ENCODE data around the gene MUS81. TPM values are rescaled to one million over a fixed set of nuclear protein-coding genes. Genes with fewer than 3 reads are reported as not detected.

MUS81 gene
- total RNA-seq, 1 donor from 2014 or later, result 63.4 TPM

DNA sequence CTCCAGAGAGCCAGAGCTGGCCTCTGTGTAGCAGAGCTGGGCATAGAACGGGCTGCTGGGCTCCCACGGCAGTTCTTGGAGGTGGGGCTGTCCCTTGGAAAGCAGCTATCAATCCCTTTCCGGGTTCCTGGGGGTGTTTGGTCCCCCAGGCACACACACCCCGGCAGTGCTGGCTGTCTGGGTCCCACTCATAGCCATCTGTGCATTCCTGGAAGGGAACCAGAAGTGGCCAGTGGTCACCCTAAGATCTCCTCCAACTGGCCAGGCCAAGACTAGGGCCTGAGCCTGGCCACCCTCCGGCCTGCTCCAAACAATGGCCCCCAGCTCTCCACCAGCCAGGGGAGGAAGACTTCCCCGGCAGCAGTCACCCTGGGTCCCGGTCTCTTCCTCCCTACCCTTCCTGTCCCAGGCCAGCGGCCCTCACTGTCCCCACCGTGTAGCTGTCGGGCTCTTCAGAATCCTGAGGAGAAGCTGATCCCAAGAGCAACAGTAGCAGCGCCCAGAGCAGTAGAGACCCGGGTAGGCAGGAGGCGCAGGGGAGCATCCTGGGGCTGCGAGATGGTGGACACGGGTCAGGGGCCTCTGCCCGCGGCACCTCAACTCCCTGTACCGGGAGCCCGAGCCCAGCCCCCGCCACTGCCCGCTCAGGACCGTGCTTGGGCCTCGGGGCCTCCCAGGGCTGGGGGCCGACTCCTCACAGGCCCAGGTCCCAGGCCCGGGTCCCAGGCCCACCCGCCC, 11.7 kb downstream of the MUS81 start:
- DNase-seq (ENCODE audit: extremely low read depth, low read depth, low spot score), result no peak

DNA sequence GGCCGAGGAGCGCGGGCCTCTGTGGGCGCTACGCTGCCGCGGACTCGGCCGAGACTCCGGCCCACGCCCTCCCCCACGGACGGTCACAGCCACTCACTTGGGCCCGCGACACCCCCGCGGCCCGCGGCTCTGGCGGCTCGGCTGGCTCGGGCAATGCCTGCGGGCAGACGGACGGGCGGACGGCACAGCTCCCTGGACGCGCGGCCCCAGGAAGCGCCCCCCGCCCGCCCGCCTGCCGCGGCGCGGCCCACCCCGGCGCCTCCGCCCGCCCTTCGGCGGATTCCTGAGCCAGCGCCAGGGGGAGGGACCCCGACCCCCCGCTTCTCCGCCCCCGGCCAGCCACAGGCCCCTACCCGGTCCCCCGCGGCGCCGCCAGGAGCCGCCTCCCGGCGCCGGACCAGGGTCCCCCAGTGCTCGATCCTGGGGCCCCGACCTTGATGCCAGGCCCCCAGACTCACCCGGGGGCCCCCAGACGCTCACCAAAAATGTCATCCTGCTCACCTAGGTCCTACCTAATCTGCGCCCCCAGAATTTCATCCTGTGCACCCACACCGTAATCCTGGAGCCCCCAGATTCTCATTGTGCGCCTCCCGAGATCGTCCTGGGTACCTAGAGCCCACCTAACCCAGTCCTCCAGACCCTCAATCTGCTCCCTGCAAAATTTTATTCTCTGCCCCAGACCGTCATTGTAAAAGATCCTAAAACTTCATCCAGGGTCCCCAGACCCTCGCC, 12.5 kb downstream of the MUS81 start, which contains the start of gene EFEMP2:
TSS of gene EFEMP2 (minus strand) at position 215 of the 732 bp plus-strand sequence. CDS start 446 bp downstream, outside the sequence.
- no peak for DNase-seq (ENCODE audit: extremely low read depth, low read depth, low spot score)

DNA sequence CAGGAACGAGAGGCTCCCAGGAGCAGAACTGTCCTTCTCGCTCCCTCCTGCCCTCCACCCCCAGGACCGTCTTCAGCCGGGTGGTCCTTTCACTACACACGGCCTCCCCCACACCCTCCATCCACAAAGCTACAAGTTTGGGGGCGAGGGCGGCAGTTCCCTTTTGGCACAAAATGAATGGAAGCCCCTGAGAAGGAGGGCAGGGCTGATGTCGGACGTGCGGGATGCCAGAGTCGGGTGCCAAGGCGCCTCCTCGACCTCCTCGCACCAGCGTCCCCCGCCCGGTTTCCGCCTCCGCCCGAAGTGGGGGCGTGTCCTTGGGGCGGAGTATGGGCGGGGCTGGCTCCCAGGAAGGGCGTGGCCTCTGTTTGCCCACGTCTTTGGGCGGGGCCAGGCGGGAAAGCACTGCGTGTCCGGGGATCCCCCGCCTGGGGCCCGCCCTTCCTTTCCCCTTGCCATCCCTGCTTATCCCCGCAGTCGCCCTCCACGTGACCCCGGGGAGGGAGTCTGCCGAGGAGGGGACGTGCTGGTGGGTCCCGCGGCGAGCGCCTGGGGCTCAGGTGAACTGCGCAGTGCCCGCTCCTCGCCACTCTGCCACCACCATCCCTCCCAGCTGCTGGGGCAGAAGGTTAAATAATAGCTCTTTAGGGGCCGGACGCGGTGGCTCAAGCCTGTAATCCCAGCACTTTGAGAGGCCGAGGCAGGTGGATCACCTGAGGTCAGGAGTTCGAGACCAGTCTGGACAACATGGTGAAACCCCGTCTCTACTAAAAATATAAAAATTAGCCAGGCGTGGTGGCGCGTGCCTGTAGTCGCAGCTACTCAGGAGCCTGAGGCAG, 13.3 kb downstream of the MUS81 start:
- DNase-seq (ENCODE audit: extremely low read depth, low read depth, low spot score), result no peak

DNA sequence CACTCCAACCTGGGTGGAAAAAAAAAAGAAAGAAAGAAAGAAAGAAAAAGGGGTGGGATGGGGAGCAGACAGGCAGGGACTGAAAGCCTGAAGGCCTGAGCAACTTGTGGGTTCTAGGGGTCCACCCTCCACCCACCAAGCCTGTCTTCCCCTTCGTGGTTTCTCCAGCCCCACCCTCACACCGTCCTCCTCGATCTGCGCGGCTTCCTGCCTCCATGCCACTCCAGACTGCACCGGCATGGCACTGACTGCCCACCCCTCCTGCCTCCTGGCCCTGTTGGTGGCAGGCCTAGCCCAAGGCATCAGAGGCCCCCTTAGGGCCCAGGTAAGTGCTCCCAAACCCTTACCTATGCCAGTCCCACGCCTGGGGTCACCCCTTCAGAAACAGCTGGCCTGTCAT, 19.4 kb downstream of the MUS81 start, which contains the start of gene CTSW:
TSS of gene CTSW (plus strand) at position 221 of the 400 bp plus-strand sequence. CDS start at position 239, 18 bp downstream.
- no peak for DNase-seq (ENCODE audit: extremely low read depth, low read depth, low spot score)

GRCh38 chr11:65880027-65880426, 19.8 kb downstream of the MUS81 start:
- no peak for DNase-seq (ENCODE audit: extremely low read depth, low read depth, low spot score)

GRCh38 chr11:65880844-65881421, 20.7 kb downstream of the MUS81 start:
- DNase-seq (ENCODE audit: extremely low read depth, low read depth, low spot score), result no peak

- DNase-seq (ENCODE audit: extremely low read depth, low read depth, low spot score), result no peak
Observed at GRCh38 chr11:65882120-65883057, 22.2 kb downstream of the MUS81 start.

GRCh38 chr11:65883058-65883761, 23.0 kb downstream of the MUS81 start:
- no peak for DNase-seq (ENCODE audit: extremely low read depth, low read depth, low spot score)

- DNase-seq (ENCODE audit: extremely low read depth, low read depth, low spot score), result no peak
Observed at GRCh38 chr11:65883786-65884715, 23.8 kb downstream of the MUS81 start.

DNA sequence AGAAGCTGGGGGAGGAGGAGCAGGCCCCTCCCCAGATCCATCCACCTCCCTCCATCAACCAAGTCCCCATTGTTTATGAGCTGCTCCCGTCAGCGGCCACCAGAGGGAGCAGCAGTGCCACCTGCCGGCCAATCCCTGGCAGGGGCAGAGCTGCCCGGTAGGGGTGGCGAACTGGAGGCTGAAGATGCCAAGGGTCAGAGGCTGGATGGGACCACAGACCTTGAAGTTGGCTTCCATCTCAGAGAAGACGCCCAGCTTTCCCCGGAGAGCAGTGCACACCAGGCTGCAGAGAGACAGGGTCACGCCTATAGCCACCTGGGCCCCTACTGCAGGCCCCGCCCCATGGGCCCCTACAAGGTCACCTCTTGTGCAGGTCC, 24.5 kb downstream of the MUS81 start:
- DNase-seq (ENCODE audit: extremely low read depth, low read depth, low spot score), result no peak

GRCh38 chr11:65885231-65885630, 25.0 kb downstream of the MUS81 start:
- no peak for DNase-seq (ENCODE audit: extremely low read depth, low read depth, low spot score)

GRCh38 chr11:65885808-65886536, 25.7 kb downstream of the MUS81 start:
- DNase-seq (ENCODE audit: extremely low read depth, low read depth, low spot score), result no peak

DNA sequence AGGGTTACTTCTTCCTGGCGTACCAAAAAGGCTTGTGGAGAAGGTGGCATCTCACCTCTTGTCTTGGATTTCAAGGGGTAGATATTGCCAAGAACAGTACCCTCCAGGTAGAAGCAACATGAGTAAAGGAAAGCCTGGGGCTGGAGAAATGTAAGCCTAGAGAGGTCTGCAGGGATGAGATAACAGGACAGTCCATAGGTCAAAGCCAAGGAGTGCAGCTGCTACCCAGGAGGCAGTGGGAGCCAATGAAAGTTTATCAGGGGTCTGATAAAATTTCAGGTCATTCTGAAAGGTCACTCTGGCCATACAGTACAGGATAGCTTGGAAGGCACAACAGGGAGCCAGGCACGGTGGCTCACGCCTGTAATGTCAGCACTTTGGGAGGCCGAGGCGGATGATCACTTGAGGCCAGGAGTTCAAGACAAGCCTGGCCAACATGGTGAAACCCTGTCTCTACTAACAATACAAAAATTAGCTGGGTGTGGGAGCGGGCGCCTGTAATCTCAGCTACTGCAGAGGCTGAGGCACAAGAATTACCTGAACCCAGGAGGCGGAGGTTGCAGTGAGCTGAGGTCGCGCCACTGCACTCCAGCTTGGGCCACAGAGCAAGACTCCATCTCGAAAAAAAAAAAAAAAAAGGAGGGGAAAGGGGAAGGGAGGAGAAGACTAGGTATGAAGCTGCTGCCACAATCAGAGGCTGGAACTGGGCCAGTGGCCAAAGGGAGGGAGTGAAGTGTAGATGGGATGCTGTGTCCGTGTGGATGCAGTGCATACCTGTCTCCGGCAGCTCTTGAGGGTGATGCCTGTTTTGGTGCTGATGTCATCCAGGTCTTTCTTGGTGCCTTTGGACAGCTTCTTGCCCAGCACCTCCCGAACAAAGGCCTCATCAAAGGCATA, 26.8 kb downstream of the MUS81 start:
- DNase-seq (ENCODE audit: extremely low read depth, low read depth, low spot score), result no peak

GRCh38 chr11:65887723-65888162, 27.5 kb downstream of the MUS81 start:
- DNase-seq (ENCODE audit: extremely low read depth, low read depth, low spot score), result no peak

- no peak for DNase-seq (ENCODE audit: extremely low read depth, low read depth, low spot score)
Observed at GRCh38 chr11:65888163-65888814, 28.1 kb downstream of the MUS81 start, which contains the start of gene FIBP. Gene FIBP, minus strand, starts transcription at chr11:65888471. Its CDS starts 53 bp downstream, at chr11:65888418.

Measured in glomerular endothelial cell (primary cell).